ENCODE results near the gene NCDN.

Gene NCDN, protein sequence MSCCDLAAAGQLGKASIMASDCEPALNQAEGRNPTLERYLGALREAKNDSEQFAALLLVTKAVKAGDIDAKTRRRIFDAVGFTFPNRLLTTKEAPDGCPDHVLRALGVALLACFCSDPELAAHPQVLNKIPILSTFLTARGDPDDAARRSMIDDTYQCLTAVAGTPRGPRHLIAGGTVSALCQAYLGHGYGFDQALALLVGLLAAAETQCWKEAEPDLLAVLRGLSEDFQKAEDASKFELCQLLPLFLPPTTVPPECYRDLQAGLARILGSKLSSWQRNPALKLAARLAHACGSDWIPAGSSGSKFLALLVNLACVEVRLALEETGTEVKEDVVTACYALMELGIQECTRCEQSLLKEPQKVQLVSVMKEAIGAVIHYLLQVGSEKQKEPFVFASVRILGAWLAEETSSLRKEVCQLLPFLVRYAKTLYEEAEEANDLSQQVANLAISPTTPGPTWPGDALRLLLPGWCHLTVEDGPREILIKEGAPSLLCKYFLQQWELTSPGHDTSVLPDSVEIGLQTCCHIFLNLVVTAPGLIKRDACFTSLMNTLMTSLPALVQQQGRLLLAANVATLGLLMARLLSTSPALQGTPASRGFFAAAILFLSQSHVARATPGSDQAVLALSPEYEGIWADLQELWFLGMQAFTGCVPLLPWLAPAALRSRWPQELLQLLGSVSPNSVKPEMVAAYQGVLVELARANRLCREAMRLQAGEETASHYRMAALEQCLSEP

DNA sequence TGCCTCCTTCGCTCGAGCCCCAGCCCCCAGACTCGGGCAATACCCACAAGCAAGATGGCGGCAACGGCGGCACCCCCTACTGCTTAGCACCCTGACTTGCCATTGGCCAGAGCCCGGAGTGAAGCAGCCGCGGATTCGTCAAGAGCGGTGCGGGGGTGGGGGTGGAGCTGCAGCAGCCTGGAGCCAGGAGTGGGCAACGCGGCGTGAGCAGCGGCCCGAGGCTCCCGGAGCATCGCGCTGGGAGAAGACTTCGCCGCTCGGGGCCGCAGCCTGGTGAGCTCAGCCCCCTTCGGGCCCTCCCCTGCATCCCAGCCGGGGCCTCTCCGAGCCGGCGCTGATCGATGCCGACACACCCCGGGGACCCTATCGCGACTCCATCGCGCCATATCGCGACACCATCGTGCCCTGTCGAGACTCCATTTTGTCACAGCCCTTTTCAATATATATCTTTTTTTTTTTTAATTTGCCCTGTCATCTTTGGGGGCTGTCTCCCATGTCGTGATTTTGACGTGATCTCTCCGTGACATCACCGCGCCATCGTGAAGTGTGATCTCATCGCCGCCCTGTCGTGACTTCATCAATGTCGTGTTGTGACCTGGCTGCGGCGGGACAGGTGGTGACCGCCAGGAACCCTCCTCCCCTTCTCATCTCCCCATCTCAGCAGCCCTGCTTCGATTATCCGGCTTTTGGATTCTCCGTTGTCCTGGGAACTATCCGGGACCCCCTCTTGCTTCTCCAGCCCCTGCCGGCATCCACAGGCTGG lies at the start of gene NCDN:
Gene NCDN, plus strand, starts transcription at position 189 of the 763 bp plus-strand sequence. Its CDS starts 392 bp downstream, at position 581.
- peak; percentile 98 for DNase-seq (ENCODE audit: low spot score)

DNA sequence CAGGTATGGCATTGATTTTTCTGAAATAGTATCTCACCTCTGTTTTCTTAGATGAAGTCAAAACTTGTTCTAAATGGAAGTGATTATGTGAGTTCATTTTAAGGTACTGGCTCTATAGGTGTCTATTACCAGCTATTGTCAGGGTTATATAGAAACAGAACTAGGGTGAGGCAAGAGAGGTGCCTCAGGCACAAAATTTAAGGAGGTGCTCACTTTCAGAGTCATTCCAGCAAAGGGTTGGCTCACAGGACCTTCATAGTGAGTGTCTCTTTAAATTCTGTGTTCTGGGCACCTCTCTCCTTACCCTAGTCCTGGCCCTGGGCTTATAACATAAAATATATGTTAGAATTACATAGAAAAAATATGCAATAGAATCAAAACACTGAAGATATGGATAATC lies 49.7 kb upstream of the NCDN start:
- DNase-seq (ENCODE audit: low spot score) = no peak

DNA sequence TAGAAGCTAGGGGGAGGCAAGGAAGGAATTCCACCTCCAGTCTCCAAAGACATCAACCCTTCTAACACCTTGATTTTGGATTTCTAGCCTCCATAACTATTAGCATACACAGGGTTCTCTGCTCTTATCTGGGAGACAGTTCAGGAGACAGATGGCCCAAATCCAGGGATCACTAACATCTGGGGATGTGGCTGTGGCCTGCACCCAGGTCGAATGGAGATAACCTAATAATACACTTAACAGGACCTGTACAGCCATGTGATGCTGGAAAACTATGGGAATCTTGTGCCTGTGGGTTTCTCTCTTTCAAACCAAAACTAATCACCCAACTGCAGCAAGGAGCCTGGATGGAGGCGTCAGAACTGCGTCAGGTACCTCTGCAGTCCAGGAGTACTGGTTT lies 48.0 kb upstream of the NCDN start:
- no peak for DNase-seq (ENCODE audit: low spot score)

DNA sequence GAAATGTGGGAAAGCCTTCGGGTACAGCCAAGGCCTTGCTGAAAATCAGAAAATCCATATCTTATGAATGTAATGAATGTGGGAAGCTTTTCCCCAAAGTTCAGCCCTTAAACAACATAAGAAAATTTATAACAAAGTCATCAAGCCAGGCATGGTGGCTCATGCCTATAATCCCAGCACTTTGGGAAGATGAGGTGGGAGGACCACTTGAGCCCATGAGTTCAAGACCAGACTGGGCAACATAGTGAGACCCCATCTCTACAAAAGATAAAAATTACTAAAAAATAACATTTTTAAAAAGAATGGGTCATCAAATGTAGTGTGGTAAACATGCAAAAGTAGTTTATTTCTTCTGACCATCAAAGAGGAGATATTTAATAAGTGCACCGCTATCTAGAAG lies 46.3 kb upstream of the NCDN start:
- DNase-seq (ENCODE audit: low spot score) = no peak

DNA sequence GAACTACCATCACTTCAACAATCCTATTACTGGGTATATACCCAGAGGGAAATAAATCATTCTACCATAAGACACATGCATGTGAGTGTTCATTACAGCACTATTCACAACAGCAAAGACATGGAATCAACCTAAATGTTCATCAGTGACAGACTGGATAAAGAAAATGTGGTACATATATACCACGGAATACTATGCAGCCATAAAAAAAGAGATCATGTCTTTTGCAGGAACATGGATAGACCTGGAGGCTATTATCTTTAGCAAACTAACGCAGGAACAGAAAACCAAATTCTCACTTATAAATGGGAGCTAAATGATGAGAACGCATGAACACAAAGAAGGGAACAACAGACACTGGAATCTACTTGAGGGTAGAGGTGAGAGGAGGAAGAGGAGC lies 39.4 kb upstream of the NCDN start:
- DNase-seq (ENCODE audit: low spot score) = no peak

DNA sequence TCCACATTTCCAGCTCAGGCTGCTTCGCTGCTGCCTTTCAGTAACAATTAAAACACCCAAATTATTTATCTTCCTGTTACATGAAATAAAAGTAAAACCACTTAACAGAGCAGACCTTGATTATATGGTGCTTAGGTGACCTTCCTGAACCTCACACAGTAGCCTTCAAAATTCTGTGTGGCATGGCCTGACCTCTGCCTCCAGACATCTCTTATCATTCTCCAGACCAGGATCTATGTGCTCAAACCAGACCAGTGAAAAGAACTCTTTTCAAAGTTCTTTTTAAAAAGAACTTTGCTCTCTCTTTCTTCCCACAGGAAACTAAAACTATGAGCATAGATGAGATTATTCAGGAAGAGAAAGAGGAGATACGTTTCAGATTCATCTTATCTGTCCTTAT lies 38.2 kb upstream of the NCDN start:
- no peak for DNase-seq (ENCODE audit: low spot score)

DNA sequence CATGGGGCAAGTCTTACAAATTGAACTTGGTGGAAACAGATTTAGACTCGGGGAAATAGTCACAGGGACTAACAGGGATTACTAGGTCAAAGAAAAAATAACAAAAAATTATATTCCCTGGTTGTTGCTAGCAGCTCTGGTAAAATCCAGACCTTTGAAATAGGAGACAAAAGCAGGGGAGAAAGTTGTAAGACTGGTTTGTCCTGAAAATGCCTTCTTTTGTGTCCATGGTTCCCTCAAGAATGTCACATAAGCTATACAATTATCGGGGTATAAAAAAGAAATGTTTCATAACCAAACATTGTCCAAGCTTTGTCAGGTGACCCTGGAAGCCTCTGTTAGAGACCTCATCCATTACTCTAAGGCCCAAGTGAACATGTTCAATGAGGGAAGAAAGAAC lies 33.5 kb upstream of the NCDN start:
- DNase-seq (ENCODE audit: low spot score) = no peak

DNA sequence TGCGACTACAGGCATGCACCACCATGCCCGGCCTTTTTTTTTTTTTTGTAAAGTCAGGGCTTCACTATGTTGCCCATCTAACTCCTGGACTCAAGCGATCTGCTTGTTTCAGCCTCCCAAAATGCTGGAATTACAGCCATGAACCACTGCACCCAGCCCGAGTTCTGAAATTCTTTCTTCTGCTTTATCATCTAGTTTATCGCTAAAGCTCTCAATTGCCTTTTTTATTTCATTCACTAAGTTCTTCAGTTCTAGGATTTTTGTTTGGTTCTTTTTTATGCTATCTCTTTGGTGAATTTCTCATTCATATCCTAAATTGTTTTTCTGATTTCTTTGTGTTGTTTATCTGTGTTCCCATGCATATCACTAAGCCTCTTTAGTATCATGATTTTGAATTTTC lies 27.4 kb upstream of the NCDN start:
- DNase-seq (ENCODE audit: low spot score) = no peak

DNA sequence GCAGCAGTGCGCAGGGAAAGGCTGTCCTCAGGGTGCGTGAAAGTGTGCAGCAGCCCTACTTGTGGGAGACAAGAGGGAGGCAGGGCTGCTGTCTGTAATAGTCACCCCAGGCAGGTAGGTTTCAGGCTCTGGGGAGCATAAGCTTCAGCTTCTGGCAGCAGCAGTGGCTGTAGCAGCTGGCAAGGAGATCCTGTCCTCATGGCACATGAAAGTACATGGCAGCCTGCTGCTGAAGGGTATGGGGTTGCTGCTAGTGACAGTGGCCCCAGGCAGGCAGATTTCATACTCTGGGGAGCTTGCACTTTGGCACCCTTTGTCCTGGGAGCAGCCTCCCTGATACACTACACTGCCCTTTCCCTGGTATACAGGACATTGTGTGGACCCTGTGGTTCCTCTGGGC lies 26.7 kb upstream of the NCDN start:
- DNase-seq (ENCODE audit: low spot score) = no peak

DNA sequence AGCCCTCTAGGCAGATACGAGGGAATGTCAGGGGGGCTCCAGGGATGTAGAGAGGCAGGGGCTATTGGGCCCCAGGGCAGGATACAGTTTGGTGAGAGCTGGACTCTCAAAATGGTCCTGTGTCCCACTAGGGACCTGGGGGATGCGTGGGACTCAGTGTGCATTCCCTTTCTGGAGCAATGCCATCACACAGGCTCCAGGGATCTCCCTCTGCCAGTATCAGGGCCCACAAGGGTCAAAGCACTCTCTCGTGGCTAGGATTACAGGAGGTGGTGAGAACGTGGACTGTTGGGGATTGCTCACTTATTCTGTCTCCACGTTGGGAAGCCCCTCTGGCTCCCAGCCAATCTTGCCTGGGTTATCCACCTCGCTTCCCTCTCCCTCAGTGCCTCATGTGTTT lies 26.2 kb upstream of the NCDN start:
- DNase-seq (ENCODE audit: low spot score) = no peak

DNA sequence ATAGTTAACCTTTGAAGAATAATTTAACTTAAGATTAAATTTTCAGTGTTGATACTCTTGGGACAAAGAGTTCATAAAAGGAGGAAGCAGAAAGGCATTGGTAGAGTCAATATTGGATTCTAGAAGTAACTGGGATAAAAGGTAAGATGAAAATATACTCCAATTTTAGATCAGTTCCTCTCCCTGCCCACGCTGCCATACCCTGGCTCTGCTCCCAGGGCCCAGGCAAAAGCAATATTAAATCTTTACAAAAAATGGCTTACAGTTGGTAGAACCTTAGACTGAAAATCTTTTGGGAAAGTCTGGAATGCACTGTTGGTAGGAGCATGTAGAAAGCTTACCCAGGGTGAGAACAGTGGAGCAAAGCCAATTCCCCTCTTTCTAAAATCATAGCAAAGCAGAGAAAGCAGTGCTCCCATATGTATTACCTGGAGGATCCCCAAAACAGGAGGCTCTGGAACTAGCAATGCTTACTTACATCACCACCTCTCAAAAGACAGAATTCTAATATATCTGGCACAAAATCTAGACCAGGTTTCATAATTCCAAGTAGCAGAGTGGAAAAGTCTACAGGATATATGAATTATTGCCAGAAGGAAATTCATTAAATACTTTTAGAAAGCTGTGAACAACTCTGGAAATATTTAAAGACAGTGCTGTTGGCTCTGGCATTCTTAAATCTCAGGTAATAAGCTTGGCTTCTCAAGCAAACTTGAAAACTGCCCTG lies 24.9 kb upstream of the NCDN start:
- no peak for DNase-seq (ENCODE audit: low spot score)

DNA sequence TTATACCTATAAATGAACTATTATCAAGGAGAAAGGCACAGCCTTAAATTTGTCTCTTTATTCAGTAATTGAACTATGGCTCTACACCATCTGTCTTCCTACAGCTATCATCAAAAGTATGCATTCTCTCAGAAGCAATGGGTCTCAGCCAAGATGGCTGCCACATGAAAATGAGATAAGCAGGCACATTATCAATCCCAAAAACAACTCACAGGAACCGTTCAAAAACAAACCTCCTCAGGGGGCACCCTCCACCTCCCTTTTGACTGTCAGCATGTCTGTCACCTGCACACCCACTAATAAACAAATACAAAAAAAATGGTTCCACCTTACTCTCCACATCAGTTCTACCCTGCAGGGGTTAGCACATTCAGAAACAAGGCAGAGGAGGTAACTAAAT lies 24.0 kb upstream of the NCDN start:
- DNase-seq (ENCODE audit: low spot score) = no peak

DNA sequence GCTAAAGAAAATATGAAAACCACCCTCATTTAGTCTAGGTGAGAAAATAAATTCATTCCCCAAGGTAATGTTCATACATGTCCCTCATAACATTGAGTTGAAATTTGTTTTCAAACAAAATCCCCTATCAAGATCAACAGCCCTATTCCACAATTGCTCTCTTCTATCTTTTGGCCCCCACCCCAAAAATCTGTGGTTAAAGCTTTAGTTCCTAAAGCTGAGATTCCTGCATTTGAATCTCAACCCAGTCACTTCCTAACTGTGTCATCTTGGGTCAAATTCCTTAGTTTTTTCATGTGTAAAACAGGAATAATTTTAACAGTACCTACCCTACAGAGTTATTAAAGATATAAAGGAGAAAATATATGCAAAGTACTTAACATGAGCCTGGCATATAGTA lies 22.4 kb upstream of the NCDN start:
- no peak for DNase-seq (ENCODE audit: low spot score)

DNA sequence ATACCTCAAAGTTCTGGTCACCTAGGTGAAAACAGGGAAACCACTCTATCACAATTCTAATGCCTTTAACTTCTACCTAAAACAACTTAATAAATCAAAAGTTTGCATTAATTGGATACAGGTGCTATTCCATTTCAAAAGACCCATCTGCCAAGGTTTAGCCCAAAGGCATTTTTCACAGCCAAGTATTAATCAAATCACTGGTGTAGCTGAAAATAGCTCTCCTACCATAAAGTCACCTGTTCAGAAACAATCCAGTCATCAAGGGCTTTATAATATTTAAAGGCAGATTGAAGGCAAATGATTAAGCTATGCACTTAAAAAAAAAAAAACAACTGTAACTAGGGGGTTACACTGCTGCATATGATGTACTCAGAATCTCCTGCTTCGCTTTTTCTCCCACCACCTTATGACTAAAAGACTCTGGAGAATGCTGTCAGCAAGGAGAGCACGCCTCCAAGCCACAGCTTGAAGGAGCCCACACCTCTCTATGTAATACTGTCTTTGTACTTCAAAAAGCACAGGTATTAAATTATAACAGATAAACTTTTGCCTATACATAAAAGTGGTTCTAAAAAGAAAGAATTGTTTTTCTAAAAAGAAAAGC lies 20.9 kb upstream of the NCDN start:
- no peak for DNase-seq (ENCODE audit: low spot score)

DNA sequence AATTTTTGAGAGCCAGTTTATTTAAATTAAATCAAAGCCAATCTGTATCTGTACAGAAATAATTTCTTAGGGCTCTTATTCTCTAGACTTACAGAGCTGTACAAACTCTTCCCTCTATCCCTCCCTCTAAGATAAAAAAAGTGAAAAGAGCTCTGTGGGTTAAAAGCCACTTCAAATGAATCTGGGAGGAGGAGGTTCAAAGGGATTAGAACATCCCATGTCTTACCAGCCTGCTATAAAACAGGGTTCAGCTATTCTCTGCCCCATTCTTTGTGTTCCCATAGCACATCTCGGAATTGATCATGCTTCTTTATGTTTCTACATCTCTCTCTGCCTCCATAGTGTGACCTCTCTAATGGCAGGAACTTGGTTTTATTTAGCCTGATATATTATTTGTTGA lies 19.8 kb upstream of the NCDN start:
- DNase-seq (ENCODE audit: low spot score) = no peak

DNA sequence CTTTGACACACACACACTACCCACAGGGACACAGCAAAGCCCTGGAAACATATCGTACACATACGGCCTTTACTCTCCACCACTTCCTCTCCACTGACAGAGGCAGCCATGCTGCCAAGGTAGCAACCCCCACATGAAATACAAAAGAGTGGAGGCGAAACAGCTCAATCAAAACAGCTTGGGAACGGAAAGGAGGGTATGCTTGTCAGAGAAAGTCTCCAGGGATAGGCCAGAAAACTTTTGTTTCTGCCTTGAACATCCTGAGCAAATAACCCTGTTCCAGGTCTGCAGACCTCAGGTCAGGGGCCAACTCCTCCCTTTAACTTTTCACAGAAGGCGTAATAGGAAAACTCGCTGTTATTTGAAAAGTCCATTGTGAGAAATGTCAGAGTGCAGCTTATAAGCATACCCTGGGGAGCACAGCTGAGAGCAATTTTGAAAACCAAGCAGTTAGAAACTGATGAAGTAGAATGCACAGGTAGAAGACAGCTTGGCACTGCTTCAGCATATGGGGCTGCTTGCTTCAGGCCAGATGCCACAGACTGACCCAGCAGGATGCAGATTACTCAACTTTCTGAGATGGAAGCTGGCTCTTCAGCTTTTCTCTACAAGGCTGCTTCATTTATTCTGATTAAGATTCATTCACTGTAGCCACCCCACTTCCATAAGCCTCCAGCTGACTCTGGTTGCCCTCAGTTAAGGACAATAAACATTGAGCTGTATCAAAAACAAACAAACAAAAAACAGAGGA lies 18.4 kb upstream of the NCDN start:
- no peak for DNase-seq (ENCODE audit: low spot score)

DNA sequence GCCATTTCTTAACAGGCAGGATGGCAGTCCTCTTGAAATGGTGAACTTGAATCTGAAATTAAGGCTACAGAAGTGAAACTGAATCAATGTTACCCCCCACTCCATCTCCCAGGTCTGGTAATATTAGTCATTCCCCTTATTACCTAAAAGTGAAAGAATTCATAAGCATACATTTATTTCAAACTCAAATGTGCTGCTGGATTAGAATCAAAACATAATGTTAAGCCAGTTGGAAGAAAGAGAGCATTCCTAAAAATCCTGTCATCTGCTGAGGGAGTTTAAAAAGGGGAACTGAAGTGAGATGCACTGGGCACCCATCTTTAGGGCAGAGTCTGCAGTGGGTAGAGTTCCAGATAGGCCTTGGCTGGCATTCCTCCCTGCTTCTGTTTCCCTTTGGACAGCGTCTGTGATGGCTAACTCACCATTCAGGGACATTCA lies 17.8 kb upstream of the NCDN start:
- no peak for DNase-seq (ENCODE audit: low spot score)

DNA sequence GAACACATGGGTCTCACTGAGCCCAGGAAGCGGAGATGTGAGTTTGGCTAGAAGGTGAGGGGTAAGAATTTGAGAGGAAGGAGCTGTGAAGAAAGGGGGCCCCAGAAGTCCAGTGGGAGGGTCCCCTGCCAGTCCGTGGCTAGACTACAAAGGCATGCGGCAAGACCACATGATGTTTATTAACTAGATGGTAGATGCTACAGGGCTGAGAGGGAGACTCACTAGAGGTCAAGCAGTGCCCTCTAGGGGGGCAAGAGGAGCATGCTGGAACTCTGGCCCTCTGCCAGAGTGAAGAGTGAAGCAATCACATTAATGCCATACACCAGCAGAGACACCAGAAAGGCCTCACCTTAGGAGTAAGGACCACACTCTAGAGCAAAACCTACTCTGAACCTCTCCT lies 12.6 kb upstream of the NCDN start:
- DNase-seq (ENCODE audit: low spot score) = peak; percentile 52

DNA sequence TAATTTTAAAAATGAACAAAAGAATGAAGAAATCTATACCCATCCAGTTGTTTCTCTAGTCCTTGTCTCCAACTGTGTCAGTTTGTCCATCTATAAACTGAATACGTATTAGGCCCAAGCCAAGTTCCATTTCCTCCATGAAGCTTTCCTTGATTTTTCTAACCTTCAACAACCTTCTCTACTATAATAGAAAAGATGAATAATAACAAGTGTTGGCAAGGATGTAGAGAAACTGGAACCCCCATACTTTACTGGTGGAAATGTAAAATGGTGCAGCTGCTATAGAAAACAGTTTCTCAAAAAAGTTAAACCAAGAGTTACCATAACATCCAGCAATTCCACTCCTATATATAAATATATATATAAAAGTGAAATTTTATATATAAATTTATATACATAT lies 11.0 kb upstream of the NCDN start:
- no peak for DNase-seq (ENCODE audit: low spot score)

DNA sequence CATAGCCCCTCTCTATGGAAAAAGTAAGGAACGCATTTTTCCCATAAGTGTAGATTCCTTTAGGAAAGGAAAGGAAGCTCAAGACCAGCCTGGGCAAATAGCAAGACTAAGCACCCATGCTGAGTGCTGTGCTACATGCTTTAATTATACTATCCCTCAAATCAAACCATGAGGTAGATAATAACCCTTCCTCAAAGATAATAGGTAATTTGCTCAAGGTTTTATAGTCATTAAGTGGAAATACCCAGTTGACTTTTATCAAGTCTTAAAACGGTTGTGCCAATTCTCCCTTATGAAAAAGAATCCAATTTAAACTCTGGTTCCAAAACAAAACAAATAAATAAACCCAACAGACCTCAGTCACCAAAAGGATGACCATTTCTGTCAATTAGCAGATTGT lies 3.7 kb upstream of the NCDN start:
- DNase-seq (ENCODE audit: low spot score) = no peak
